ENCODE data around the gene MORC3.

DNA sequence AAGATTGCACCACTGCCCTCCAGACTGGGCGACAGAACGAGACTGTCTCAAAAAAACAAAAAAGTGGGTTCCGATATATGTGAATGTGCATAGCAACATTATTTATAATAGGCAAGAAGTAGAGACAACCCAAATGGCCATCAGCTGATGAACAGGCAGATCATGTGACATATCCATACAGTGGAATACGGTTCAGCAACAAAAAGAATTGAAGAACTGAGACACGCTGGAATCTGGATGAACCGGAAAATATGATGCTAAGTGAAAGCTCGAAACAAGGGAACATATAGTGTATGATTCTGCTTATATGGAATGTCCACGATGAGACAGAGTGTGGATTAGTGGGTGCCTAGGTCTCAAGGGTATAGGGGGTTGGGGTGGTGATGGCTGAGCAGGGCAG is 28.5 kb upstream of the MORC3 start:
- TF ChIP-seq, protein P1, sequence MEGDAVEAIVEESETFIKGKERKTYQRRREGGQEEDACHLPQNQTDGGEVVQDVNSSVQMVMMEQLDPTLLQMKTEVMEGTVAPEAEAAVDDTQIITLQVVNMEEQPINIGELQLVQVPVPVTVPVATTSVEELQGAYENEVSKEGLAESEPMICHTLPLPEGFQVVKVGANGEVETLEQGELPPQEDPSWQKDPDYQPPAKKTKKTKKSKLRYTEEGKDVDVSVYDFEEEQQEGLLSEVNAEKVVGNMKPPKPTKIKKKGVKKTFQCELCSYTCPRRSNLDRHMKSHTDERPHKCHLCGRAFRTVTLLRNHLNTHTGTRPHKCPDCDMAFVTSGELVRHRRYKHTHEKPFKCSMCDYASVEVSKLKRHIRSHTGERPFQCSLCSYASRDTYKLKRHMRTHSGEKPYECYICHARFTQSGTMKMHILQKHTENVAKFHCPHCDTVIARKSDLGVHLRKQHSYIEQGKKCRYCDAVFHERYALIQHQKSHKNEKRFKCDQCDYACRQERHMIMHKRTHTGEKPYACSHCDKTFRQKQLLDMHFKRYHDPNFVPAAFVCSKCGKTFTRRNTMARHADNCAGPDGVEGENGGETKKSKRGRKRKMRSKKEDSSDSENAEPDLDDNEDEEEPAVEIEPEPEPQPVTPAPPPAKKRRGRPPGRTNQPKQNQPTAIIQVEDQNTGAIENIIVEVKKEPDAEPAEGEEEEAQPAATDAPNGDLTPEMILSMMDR (IDR thresholded peaks at IDR 0.05) = no peak
- no peak for TF ChIP-seq POLR2A (IDR thresholded peaks at IDR 0.05)
